Limb (tissue), 2 donors: Measurements from ENCODE around the gene LOXL4.

Experiments
- DNase-seq, 2 donors: peaks; one replicate each; pipeline ENCODE4 v3.0.0-alpha.2; 2016; ENCODE audit errors: extremely low spot score in 2 of 2

The LOXL4 gene

GRCh38 chr10:98201760-98202159, 66.2 kb downstream of the LOXL4 start:
- DNase-seq, result no peak
